GM12873 (cell line): ENCODE measurements around the gene CYP27C1.

Experiments
- TF ChIP-seq, protein P1 (sequence below): IDR thresholded peaks from 2 replicates; pipeline ENCODE4 v1.5.1; 2012; ENCODE audit warnings: low read depth, mild to moderate bottlenecking, moderate library complexity, low read length, control low read depth; ENCODE audit not compliant: insufficient read depth; ENCODE audit errors: missing control alignments

The CYP27C1 gene

GRCh38 chr2:127139766-127140165 is 80.3 kb downstream of the CYP27C1 start:
- TF ChIP-seq, protein P1, sequence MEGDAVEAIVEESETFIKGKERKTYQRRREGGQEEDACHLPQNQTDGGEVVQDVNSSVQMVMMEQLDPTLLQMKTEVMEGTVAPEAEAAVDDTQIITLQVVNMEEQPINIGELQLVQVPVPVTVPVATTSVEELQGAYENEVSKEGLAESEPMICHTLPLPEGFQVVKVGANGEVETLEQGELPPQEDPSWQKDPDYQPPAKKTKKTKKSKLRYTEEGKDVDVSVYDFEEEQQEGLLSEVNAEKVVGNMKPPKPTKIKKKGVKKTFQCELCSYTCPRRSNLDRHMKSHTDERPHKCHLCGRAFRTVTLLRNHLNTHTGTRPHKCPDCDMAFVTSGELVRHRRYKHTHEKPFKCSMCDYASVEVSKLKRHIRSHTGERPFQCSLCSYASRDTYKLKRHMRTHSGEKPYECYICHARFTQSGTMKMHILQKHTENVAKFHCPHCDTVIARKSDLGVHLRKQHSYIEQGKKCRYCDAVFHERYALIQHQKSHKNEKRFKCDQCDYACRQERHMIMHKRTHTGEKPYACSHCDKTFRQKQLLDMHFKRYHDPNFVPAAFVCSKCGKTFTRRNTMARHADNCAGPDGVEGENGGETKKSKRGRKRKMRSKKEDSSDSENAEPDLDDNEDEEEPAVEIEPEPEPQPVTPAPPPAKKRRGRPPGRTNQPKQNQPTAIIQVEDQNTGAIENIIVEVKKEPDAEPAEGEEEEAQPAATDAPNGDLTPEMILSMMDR, result no peak

DNA sequence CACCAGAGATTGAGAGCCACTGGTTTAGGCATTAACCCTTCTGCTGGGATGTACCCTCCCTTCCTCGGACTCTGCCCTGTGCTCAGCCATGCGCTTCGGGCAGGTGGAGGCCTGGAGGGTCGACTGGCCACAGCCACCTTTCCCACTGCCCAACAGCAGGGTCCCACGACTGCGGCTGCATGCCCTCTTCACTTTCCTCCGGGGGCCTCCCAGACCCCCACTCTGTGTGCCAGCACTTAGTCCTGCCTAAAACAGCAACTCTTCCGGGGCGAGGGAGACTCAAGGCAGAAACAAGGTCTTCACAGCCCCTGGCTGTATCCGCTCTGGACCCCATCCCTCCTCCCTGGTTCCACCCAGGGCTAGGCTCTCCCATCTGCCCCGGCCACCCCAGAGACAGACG is 81.8 kb downstream of the CYP27C1 start:
- TF ChIP-seq, protein P1, result no peak

DNA sequence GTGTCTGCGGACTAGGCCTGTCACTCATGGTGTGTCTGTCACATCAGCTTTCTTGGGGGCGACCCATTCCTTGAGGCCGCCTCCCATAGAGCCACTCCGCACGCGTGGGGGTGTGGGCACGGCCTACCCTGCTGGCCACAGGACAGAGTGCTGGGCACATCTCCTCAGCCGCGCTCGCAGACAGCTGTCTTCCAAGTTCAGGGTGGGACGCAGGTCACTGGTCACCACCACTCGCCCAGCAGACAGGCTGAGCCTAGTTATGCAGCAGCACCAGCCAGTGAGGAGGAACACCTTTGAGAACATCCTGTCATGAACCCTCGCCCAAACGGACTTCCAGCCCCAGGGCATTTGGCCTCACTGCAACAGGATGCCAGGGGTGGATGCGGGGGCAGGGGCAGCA is 82.4 kb downstream of the CYP27C1 start:
- TF ChIP-seq, protein P1, result no peak

GRCh38 chr2:127137225-127137624 is 82.9 kb downstream of the CYP27C1 start:
- TF ChIP-seq, protein P1, result no peak

- TF ChIP-seq, protein P1, result no peak
Measured at GRCh38 chr2:127134833-127135830, 85.0 kb downstream of the CYP27C1 start.

- TF ChIP-seq, protein P1, result no peak
Measured at GRCh38 chr2:127134235-127134634, 85.9 kb downstream of the CYP27C1 start.
